Gastroesophageal sphincter (tissue), 4 donors: Measurements from ENCODE around the gene KLF8. TPM values are rescaled to one million over a fixed set of nuclear protein-coding genes. Genes with fewer than 3 reads are reported as not detected.
"Not testable (repeated sequence)": the region's sequence is repeated elsewhere in the genome, so short reads cannot be mapped to it uniquely, and the experiment has no call there.

Experiments
- ATAC-seq: fragments of 150-250 bp; one replicate; pipeline ENCODE4 v1.9.1; 2016; ENCODE audit warnings: mild to moderate bottlenecking, moderate library complexity
- H3K27ac ChIP-seq, 4 donors: fragments of 200-600 bp; sonication (generic) in 3 of 4; 1 replicate in 3 of 4; 2 replicates in 1 of 4; pipeline ENCODE4 v1.5.1; 2016 to 2019
- H3K27me3 ChIP-seq: fragments of 200-600 bp; sonication (generic); one replicate; pipeline ENCODE4 v1.5.1; 2019
- H3K36me3 ChIP-seq, 2 donors: fragments of 200-600 bp; sonication (generic); one replicate each; pipeline ENCODE4 v1.5.1; 2019; ENCODE audit warnings: control low read depth in 1 of 2
- H3K4me1 ChIP-seq, 3 donors: fragments of 200-600 bp; sonication (generic); 1 replicate in 2 of 3; 2 replicates in 1 of 3; pipeline ENCODE4 v1.5.1; 2016 to 2019; ENCODE audit warnings: control low read depth in 2 of 3
- H3K4me3 ChIP-seq, 2 donors: fragments of 200-600 bp; sonication (generic); one replicate each; pipeline ENCODE4 v1.5.1; 2019; ENCODE audit warnings: mild to moderate bottlenecking in 1 of 2, moderate library complexity in 1 of 2
- H3K9me3 ChIP-seq, 3 donors: fragments of 200-600 bp; sonication (generic); one replicate each; pipeline ENCODE4 v1.5.1; 2017 to 2019; ENCODE audit warnings: control low read depth in 2 of 3
- EP300 ChIP-seq: sonication (generic); formaldehyde crosslinking; IDR thresholded peaks from one replicate; pipeline ENCODE4 v1.6.1; 2017; ENCODE audit warnings: antibody characterized with exemption, mild to moderate bottlenecking
- POLR2A ChIP-seq, 2 donors: fragments of 450-650 bp; IDR thresholded peaks; one replicate each; pipeline ENCODE4 v1.6.1; 2017; ENCODE audit warnings: antibody characterized with exemption in 2 of 2, mild to moderate bottlenecking in 2 of 2, moderate library complexity in 1 of 2
- POLR2AphosphoS5 ChIP-seq: sonication (generic); formaldehyde crosslinking; IDR thresholded peaks from one replicate; pipeline ENCODE4 v1.6.1; 2017; ENCODE audit warnings: antibody characterized with exemption
- WGBS, 2 donors: methylation state at CpG; one replicate each; pipeline ENCODE4 v1.1.5; 2018; ENCODE audit warnings: low coverage in 1 of 2; 5-methylcytosine and 5-hydroxymethylcytosine counted together
- total RNA-seq, 4 donors: library from RNA; depleted of rRNA; stranded (reverse); fragments of >200 nt; gene quantifications; one replicate each; pipeline ENCODE4 v1.1.0, GENCODE V29; 2016
- TF ChIP-seq, protein P1 (sequence below), 4 experiments: fragments of 200-600 bp in 2 of 4; fragments of 450-650 bp in 2 of 4; sonication (generic) in 1 of 4; IDR thresholded peaks; one replicate each; pipeline ENCODE4 v1.5.1; 2017 to 2019; ENCODE audit warnings: antibody characterized with exemption in 4 of 4, mild to moderate bottlenecking in 2 of 4, moderate library complexity in 2 of 4

KLF8 gene
- 10 to 100 TPM; 10.9 to 15.1 (median 13.5) TPM for total RNA-seq

DNA sequence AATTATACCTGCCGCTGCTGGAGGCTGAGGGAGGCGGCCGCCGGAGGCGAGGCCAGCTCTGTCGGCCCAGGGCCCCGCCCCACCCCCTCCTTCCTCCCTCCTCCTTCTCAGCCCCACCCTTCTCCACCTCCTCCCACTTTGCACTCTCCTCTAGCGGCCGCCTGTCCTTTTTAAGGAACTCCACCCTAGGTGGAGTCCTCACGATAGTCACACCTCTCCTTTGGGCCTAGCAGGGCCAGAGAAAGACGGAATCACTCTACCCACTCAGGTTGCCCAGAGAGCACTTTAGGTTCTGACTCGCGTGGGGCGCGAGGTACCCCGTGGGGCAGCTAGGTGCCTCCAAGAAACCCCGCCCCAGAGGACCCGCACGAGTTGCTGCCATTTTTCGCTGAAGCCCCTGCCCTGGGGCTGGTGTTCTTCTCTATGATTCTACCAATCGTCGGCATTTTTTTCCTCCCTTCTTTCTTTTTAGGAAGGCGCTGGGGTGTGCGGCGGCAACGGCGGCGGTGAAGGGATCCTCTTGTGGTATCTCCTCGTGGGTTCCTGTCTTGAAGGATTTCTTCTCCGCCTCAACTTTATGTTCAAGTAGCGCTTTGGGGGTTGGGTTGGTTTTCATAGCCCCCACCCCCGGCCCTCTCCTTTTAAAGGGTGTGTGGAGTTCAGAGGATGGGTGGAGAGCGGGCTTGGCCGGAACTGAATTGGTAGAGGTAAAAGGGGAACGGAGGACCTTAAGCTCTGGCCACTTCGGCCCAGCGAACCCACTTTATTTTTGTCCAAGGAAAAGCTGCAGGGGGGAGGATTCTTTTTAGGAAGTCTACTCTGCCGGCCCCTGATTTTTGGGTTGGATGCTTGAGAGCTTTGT, at the start of gene KLF8:
TSS of gene KLF8 (plus strand) at position 136 of the 862 bp plus-strand sequence. CDS start 979 bp downstream, outside the sequence.
- ATAC-seq = peak; percentile 83
- no peaks in the 10 kb centered on the region for H3K9me3 ChIP-seq
- TF ChIP-seq, protein P1, sequence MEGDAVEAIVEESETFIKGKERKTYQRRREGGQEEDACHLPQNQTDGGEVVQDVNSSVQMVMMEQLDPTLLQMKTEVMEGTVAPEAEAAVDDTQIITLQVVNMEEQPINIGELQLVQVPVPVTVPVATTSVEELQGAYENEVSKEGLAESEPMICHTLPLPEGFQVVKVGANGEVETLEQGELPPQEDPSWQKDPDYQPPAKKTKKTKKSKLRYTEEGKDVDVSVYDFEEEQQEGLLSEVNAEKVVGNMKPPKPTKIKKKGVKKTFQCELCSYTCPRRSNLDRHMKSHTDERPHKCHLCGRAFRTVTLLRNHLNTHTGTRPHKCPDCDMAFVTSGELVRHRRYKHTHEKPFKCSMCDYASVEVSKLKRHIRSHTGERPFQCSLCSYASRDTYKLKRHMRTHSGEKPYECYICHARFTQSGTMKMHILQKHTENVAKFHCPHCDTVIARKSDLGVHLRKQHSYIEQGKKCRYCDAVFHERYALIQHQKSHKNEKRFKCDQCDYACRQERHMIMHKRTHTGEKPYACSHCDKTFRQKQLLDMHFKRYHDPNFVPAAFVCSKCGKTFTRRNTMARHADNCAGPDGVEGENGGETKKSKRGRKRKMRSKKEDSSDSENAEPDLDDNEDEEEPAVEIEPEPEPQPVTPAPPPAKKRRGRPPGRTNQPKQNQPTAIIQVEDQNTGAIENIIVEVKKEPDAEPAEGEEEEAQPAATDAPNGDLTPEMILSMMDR (IDR thresholded peaks at IDR 0.05) = no peak
- TF ChIP-seq EP300 (no peak), POLR2A (IDR thresholded peaks at IDR 0.05) (peak in 1 of 2 donors; percentile 27), POLR2AphosphoS5 (peak; percentile 31)
- H3K27ac ChIP-seq = peak within 1 kb of the TSS; percentile 86 to 94 (median 86)
- 0 to 40% methylated on average over 3 to 22 of the region's 38 CpGs for WGBS, 2 donors
- no peaks in the 10 kb centered on the region for H3K36me3 ChIP-seq
- H3K27me3 ChIP-seq = no peaks in the 10 kb centered on the region
- H3K4me1 ChIP-seq = peaks cover 0 to 26% (median 0%) of the 10 kb centered on the region in 3 donors
- peak within 1 kb of the TSS; percentile 57 to 93 for H3K4me3 ChIP-seq

DNA sequence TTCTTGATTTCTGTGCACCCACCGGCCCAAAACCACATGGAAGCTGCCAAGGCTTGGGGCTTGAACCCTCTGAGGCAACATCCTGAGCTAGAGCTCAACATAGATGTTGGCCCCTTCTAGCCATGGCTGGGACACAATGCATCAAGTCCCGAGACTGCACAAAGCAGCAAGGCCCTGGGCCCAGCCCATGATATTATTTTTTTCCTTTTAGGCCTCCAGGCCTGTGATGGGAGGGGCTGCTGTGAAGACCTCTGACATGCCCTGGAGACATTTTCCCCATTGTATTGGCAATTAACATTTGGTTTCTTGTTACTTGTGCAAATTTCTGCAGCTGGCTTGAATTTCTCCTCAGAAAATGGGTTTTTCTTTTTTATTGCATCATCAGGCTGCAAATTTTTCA, 25.2 kb upstream of the KLF8 start:
- H3K4me1 ChIP-seq, H3K4me3 ChIP-seq, H3K36me3 ChIP-seq, ATAC-seq, H3K9me3 ChIP-seq, H3K27ac ChIP-seq, H3K27me3 ChIP-seq: not testable (repeated sequence)
- whole genome bisulfite sequencing, 2 donors = 63% methylated on average over 1 of the region's 2 CpGs; no CpG with 5 or more reads in 1 of the 2 donors

DNA sequence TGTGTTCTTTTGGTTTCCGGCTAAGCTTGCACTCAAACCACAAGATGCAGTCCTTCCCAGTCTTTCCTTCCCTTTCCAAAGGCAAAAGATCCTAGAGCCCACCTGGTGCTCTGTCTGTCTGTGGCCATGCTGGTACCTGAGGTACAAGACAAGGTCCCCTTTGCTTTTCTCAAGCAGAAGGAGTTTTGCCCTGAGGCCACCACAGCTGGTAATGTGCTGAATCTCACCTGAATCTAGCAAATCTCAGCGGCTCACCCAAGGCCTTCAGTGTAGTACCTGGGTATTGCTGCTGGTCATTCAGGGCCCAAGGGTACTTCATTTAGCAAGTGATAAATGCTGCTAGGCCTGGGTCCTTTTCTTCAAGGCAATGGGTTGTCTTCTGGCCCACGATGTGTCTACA, 20.5 kb upstream of the KLF8 start:
- WGBS, 2 donors = 89% methylated on average over 3 of the region's 3 CpGs; no CpG with 5 or more reads in 1 of the 2 donors
- TF ChIP-seq, protein P1 (IDR thresholded peaks at IDR 0.05) = no peak
- TF ChIP-seq POLR2AphosphoS5 = no peak
- no peak for TF ChIP-seq POLR2A (IDR thresholded peaks at IDR 0.05)
- no peak for TF ChIP-seq EP300
- no peaks in the 10 kb centered on the region for H3K4me1 ChIP-seq
- H3K4me3 ChIP-seq = no peak overlapping the region
- no peaks in the 10 kb centered on the region for H3K9me3 ChIP-seq
- no peaks in the 10 kb centered on the region for H3K27me3 ChIP-seq
- no peaks in the 10 kb centered on the region for H3K36me3 ChIP-seq
- no peak overlapping the region for H3K27ac ChIP-seq
- ATAC-seq = no peak

DNA sequence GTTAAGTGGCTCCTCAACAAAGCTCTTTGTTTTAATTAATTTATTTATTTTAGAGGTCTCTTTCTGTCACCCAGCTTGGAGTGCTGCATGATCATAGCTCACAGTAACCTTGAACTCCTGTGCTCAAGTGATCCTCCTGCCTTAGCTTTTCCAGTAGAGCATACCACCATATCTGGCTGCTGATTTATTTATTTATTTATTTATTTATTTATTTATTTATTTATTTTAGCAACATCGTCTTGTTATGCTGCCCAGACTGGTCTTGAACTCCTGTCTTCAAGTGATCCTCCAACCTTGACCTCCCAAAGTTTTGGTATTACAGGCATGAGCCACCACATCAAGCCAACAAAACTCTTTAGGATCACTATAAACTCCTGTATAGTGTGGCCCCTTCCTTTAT, 15.8 kb upstream of the KLF8 start:
- no peak for ATAC-seq
- Histone ChIP-seq H3K27me3 (no peaks in the 10 kb centered on the region), H3K4me1 (no peaks in the 10 kb centered on the region), H3K9me3 (no peaks in the 10 kb centered on the region), H3K36me3 (no peaks in the 10 kb centered on the region), H3K27ac (no peak overlapping the region), H3K4me3 (no peak overlapping the region)
- TF ChIP-seq EP300 (no peak), POLR2AphosphoS5 (no peak), POLR2A (IDR thresholded peaks at IDR 0.05) (no peak)
- TF ChIP-seq, protein P1 (IDR thresholded peaks at IDR 0.05) = no peak
- WGBS, 2 donors = 100% methylated on average over 1 of the region's 1 CpG

DNA sequence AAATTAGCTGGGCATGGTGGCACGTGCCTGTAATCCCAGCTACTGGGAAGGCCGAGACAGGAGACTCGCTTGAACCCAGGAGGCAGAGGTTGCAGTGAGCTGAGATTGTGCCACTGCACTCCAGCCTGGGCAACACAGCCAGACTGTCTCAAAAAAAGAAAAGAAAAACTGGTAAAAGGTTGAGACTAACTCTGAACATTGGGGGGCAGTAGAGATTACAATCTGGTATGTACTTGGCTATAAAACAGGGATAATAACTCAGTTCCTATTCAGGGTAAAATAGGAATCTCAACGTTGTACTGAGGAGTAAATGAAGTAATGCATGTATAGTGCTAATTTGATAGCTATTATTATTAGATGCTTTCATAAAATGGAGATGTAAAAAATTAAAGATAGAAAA, 12.5 kb upstream of the KLF8 start:
- no peak overlapping the region for H3K4me3 ChIP-seq
- H3K9me3 ChIP-seq = no peaks in the 10 kb centered on the region
- H3K36me3 ChIP-seq = no peaks in the 10 kb centered on the region
- WGBS, 2 donors = 0 to 31% methylated on average over 1 to 4 of the region's 4 CpGs
- H3K27me3 ChIP-seq = no peaks in the 10 kb centered on the region
- TF ChIP-seq EP300 (no peak), POLR2A (IDR thresholded peaks at IDR 0.05) (no peak)
- TF ChIP-seq, protein P1 (IDR thresholded peaks at IDR 0.05) = peak in 3 of 4 experiments; percentile 27 to 49 (median 44)
- no peak for ATAC-seq
- no peak overlapping the region for H3K27ac ChIP-seq
- no peaks in the 10 kb centered on the region for H3K4me1 ChIP-seq
